A549 (cell line): ENCODE measurements around the gene FBXO30. TPM values are rescaled to one million over a fixed set of nuclear protein-coding genes. Genes with fewer than 3 reads are reported as not detected.

ENCODE experiments used
- ATAC-seq, 2 experiments: fragments of 200-7000 bp in 1 of 2; fragments of >200 bp in 1 of 2; cut with Nextera tagmentation in 1 of 2; cut with Tn5 transposase in 1 of 2; 3 replicates each; pipeline versions ENCODE4 v1.8.0 to v1.9.1; 2018 to 2020; ENCODE audit warnings: mild to moderate bottlenecking in 1 of 2, moderate library complexity in 1 of 2
- CTCF ChIA-PET: fragments of 300-600 bp; sonication (Branson Sonifier 250); formaldehyde crosslinking; extraction: SDS; loops from one replicate; lab custom pipeline; 2021; ENCODE audit warnings: antibody characterized with exemption, inconsistent platforms; lab: Yijun Ruan, JAX
- POLR2A ChIA-PET: fragments of 350-600 bp; formaldehyde crosslinking; extraction: SDS; loops from one replicate; lab custom pipeline; 2021; ENCODE audit warnings: antibody characterized with exemption, inconsistent platforms; lab: Yijun Ruan, JAX
- DNase-seq, 2 experiments: peaks; one replicate each; pipeline versions ENCODE4 v3.0.0 to v3.0.0-alpha.2; 2011 to 2016; ENCODE audit warnings: low read depth in 1 of 2, low spot score in 1 of 2
- FAIRE-seq: peaks from 2 replicates; lab custom pipeline; 2011; peaks lifted over from hg19 to GRCh38; lab: Jason Lieb, UNC
- H3K27ac ChIP-seq, 2 experiments: fragments of >200 bp; sonication (Bioruptor Twin); formaldehyde crosslinking; 3 replicates each; pipeline ENCODE4 v1.5.1; 2016 to 2017
- H3K4me1 ChIP-seq: fragments of >200 bp; sonication (Bioruptor Twin); formaldehyde crosslinking; 3 replicates; pipeline ENCODE4 v1.6.1; 2016
- H3K4me2 ChIP-seq: fragments of >200 bp; sonication (Bioruptor Twin); formaldehyde crosslinking; 3 replicates; pipeline ENCODE4 v1.6.1; 2016
- H3K4me3 ChIP-seq: fragments of >200 bp; sonication (Bioruptor Twin); formaldehyde crosslinking; 3 replicates; pipeline ENCODE4 v1.5.1; 2016
- H3K9me3 ChIP-seq: fragments of >200 bp; sonication (Bioruptor Twin); formaldehyde crosslinking; 3 replicates; pipeline ENCODE4 v1.6.1; 2016
- BCL3 ChIP-seq: fragments of >200 bp; sonication (Bioruptor Twin); formaldehyde crosslinking; IDR thresholded peaks from 3 replicates; pipeline ENCODE4 v1.6.1; 2016
- BHLHE40 ChIP-seq: IDR thresholded peaks from 2 replicates; pipeline ENCODE4 v1.6.1; 2012; ENCODE audit warnings: low read depth, low read length, inconsistent platforms
- CBX2 ChIP-seq: fragments of 200-600 bp; sonication (generic); IDR thresholded peaks from 2 replicates; pipeline ENCODE4 v1.6.1; 2016; ENCODE audit warnings: low read depth, mild to moderate bottlenecking, borderline replicate concordance
- CBX8 ChIP-seq: fragments of 200-600 bp; sonication (generic); IDR thresholded peaks from 2 replicates; pipeline ENCODE4 v1.6.1; 2016
- CTCF ChIP-seq: fragments of >200 bp; sonication (Bioruptor Twin); formaldehyde crosslinking; IDR thresholded peaks from 3 replicates; pipeline ENCODE4 v1.5.1; 2016
- E2F6 ChIP-seq: IDR thresholded peaks from 2 replicates; pipeline ENCODE4 v1.6.1; 2012; ENCODE audit warnings: low read depth, borderline replicate concordance
- EHMT2 ChIP-seq: fragments of 200-600 bp; sonication (generic); IDR thresholded peaks from 2 replicates; pipeline ENCODE4 v1.6.1; 2016; ENCODE audit warnings: antibody characterized with exemption, low read depth, mild to moderate bottlenecking, moderate library complexity
- EP300 ChIP-seq, 2 experiments: fragments of >200 bp; sonication (Bioruptor Twin); formaldehyde crosslinking; IDR thresholded peaks; 2 replicates in 1 of 2; 3 replicates in 1 of 2; pipeline ENCODE4 v1.6.1; 2016 to 2017
- ESRRA ChIP-seq: fragments of 150-350 bp; IDR thresholded peaks from 2 replicates; pipeline ENCODE4 v1.6.1; 2014; ENCODE audit warnings: mild to moderate bottlenecking, low read length, borderline replicate concordance
- FOXS1 ChIP-seq: fragments of 250-450 bp; sonication (Bioruptor Pico); IDR thresholded peaks from 2 replicates; pipeline ENCODE4 v1.5.0; 2020; ENCODE audit warnings: mild to moderate bottlenecking, moderate library complexity
- HDAC2 ChIP-seq: fragments of 200-600 bp; sonication (generic); IDR thresholded peaks from 2 replicates; pipeline ENCODE4 v1.6.1; 2016
- HOXA7 ChIP-seq: fragments of 250-450 bp; sonication (Bioruptor Pico); IDR thresholded peaks from 2 replicates; pipeline ENCODE4 v1.5.0; 2020; ENCODE audit warnings: mild to moderate bottlenecking, moderate library complexity
- HOXB5 ChIP-seq: fragments of 250-450 bp; sonication (Bioruptor Pico); IDR thresholded peaks from 2 replicates; pipeline ENCODE4 v1.5.0; 2020; ENCODE audit warnings: mild to moderate bottlenecking, moderate library complexity
- JUN ChIP-seq, 2 experiments: fragments of >200 bp; sonication (Bioruptor Twin); formaldehyde crosslinking; IDR thresholded peaks; 2 replicates in 1 of 2; 3 replicates in 1 of 2; pipeline ENCODE4 v1.6.1; 2016 to 2017
- JUNB ChIP-seq: fragments of >200 bp; sonication (Bioruptor Twin); formaldehyde crosslinking; IDR thresholded peaks from 2 replicates; pipeline ENCODE4 v1.6.1; 2016
- MAFK ChIP-seq: fragments of 450-650 bp; IDR thresholded peaks from 2 replicates; pipeline ENCODE4 v1.6.1; 2014; ENCODE audit not compliant: partially characterized antibody
- MYC ChIP-seq: IDR thresholded peaks from 2 replicates; pipeline ENCODE4 v1.6.1; 2012; ENCODE audit warnings: mild to moderate bottlenecking, inconsistent platforms, low read length, improper control_type of control experiment, borderline replicate concordance
- NPAS2 ChIP-seq: fragments of 250-450 bp; sonication (Bioruptor Pico); IDR thresholded peaks from 2 replicates; pipeline ENCODE4 v1.8.0; 2022; ENCODE audit warnings: mild to moderate bottlenecking, moderate library complexity, borderline replicate concordance
- NR3C1 ChIP-seq: fragments of >200 bp; sonication (Bioruptor Twin); formaldehyde crosslinking; IDR thresholded peaks from 3 replicates; pipeline ENCODE4 v1.6.1; 2017
- POLR2A ChIP-seq: IDR thresholded peaks from 2 replicates; pipeline ENCODE4 v1.6.1; 2012; ENCODE audit warnings: mild to moderate bottlenecking, low read length
- RAD21 ChIP-seq, 2 experiments: fragments of >200 bp in 1 of 2; sonication (Bioruptor Twin) in 1 of 2; formaldehyde crosslinking in 1 of 2; IDR thresholded peaks in 1 of 2; conservative IDR thresholded peaks in 1 of 2; 2 replicates in 1 of 2; 3 replicates in 1 of 2; pipeline ENCODE4 v1.6.1; 2012 to 2018; ENCODE audit warnings: inconsistent platforms in 1 of 2
- ZC3H11A ChIP-seq: fragments of 450-650 bp; IDR thresholded peaks from 2 replicates; pipeline ENCODE4 v1.6.1; 2014; ENCODE audit warnings: antibody characterized with exemption, mild to moderate bottlenecking
- WGBS: methylation state at CpG from one replicate; pipeline ENCODE4 v1.1.6; 2017; ENCODE audit errors: missing lambda C conversion rate; 5-methylcytosine and 5-hydroxymethylcytosine counted together
- polyA plus RNA-seq, 4 experiments: library from polyadenylated mRNA; depleted of rRNA in 3 of 4; stranded (reverse); fragments of >200 nt; fragmentation: RNase III in 1 of 4; extraction: RNeasy Plus Mini Kit Qiagen cat#74134 plus additional on column Dnase treatment in 1 of 4; gene quantifications; 2 replicates in 3 of 4; 3 replicates in 1 of 4; pipeline ENCODE4 v1.2.3, GENCODE V29; 2011 to 2017
- TF ChIP-seq, protein P1 (sequence below): fragments of >200 bp; sonication (Bioruptor Twin); formaldehyde crosslinking; IDR thresholded peaks from 2 replicates; pipeline ENCODE4 v1.6.1; 2016
- TF ChIP-seq, protein P2 (sequence below): fragments of 200-600 bp; sonication (generic); IDR thresholded peaks from 2 replicates; pipeline ENCODE4 v1.6.1; 2016; ENCODE audit warnings: antibody characterized with exemption, mild to moderate bottlenecking, moderate library complexity
- TF ChIP-seq, protein P3 (sequence below): fragments of 250-450 bp; sonication (Bioruptor Pico); IDR thresholded peaks from 2 replicates; pipeline ENCODE4 v1.5.0; 2021; ENCODE audit warnings: mild to moderate bottlenecking, moderate library complexity, borderline replicate concordance

Gene FBXO30
- polyA plus RNA-seq, 2 of the 4 experiments (the other 2 are of a cell fraction): 8.3 to 10.4 TPM

DNA sequence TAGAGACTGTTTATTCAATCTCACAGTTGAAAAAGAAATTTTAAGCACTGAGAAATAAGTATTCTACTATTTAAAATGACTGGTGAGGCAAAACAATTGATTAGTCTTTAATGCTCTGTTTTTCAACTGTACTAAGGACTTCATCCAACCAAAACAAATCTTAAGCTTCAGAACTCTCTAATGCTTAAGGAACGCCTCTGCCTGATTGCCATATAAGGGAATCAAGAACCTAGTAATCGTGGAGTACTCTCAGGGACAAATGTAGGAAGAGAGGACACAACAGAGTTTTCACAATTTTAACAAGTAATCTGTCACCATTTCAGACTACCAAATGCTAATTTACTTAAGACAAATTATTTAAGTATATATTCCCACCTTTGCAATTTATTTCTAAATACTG, 16.1 kb downstream of the FBXO30 start:
- no peaks in the 10 kb centered on the region for H3K9me3 ChIP-seq
- H3K4me3 ChIP-seq: no peak overlapping the region
- H3K27ac ChIP-seq: no peak overlapping the region
- ChIA-PET POLR2A (no interaction called here), CTCF (no interaction called here)
- TF ChIP-seq BHLHE40: no peak
- no peak for TF ChIP-seq ESRRA
- TF ChIP-seq CBX8: no peak
- no peak for TF ChIP-seq CBX2
- no peak for TF ChIP-seq FOXS1
- no peak for TF ChIP-seq HOXB5 (CRISPR knock-in tag)
- no peak for TF ChIP-seq RAD21 (conservative IDR thresholded peaks at IDR 0.05 in 1 of 2, IDR thresholded peaks at IDR 0.05 in 1 of 2)
- no peak for TF ChIP-seq POLR2A
- TF ChIP-seq JUN (IDR thresholded peaks at IDR 0.05): no peak
- no peak for TF ChIP-seq NPAS2 (CRISPR knock-in tag)
- no peak for TF ChIP-seq BCL3
- no peak for TF ChIP-seq NR3C1
- no peak for TF ChIP-seq MAFK
- no peak for TF ChIP-seq CTCF
- TF ChIP-seq ZC3H11A: no peak
- no peak for TF ChIP-seq JUNB
- TF ChIP-seq EHMT2: no peak
- H3K4me2 ChIP-seq: no peak overlapping the region
- H3K4me1 ChIP-seq: no peaks in the 10 kb centered on the region
- no peak for FAIRE-seq
- WGBS: 90% methylated on average over 2 of the region's 2 CpGs
- no peak for DNase-seq
- no peak for ATAC-seq

GRCh38 chr6:145789443-145789842, 25.2 kb downstream of the FBXO30 start:
- no peak for FAIRE-seq
- H3K4me1 ChIP-seq: no peaks in the 10 kb centered on the region
- H3K4me2 ChIP-seq: no peak overlapping the region
- TF ChIP-seq, protein P1, sequence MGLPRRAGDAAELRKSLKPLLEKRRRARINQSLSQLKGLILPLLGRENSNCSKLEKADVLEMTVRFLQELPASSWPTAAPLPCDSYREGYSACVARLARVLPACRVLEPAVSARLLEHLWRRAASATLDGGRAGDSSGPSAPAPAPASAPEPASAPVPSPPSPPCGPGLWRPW: no peak
- TF ChIP-seq, all 56 proteins: peak for 0
- ChIA-PET CTCF (interaction anchor here (1.2 kb wide), 1 partner anchor 13 kb away, joined by 3 read pairs; no protein-coding TSS in a partner anchor), POLR2A (no interaction called here)
- Histone ChIP-seq H3K4me3 (no peak overlapping the region), H3K9me3 (peaks cover 5% of the 10 kb centered on the region; the same call in 2 of the 3 replicates), H3K27ac (no peak overlapping the region)
- no peak for DNase-seq
- ATAC-seq: no peak
- 92% methylated on average over 3 of the region's 3 CpGs for WGBS

DNA sequence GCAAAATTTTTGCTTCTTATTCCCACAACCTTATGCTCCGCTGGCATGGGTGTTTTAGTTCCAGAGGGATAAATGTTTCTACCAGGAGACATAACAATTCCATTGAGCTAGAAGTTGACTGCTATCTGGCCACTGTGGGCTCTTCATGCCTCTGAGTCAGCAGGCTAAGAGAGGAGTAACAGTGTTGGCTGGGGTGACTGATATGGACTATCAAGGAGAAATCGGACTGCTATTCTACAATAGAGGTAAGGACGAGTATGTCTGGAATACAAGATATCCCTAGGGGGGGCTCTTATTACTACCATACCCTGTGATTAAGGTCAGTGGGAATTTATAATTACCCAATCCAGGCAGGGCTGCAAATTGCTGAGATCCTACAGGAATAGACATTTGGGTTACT, 26.9 kb downstream of the FBXO30 start:
- Histone ChIP-seq H3K9me3 (peaks cover 5% of the 10 kb centered on the region; the same call in 2 of the 3 replicates), H3K4me1 (no peaks in the 10 kb centered on the region), H3K4me3 (no peak overlapping the region), H3K4me2 (no peak overlapping the region), H3K27ac (no peak overlapping the region)
- ATAC-seq (no peak), FAIRE-seq (no peak), DNase-seq (no peak)
- ChIA-PET CTCF (no interaction called here), POLR2A (no interaction called here)
- 90% methylated on average over 3 of the region's 3 CpGs for WGBS
- no peak for TF ChIP-seq FOXS1
- TF ChIP-seq MAFK: no peak
- no peak for TF ChIP-seq HOXA7
- TF ChIP-seq HDAC2: no peak
- TF ChIP-seq BHLHE40: no peak
- no peak for TF ChIP-seq MYC
- TF ChIP-seq, protein P2, sequence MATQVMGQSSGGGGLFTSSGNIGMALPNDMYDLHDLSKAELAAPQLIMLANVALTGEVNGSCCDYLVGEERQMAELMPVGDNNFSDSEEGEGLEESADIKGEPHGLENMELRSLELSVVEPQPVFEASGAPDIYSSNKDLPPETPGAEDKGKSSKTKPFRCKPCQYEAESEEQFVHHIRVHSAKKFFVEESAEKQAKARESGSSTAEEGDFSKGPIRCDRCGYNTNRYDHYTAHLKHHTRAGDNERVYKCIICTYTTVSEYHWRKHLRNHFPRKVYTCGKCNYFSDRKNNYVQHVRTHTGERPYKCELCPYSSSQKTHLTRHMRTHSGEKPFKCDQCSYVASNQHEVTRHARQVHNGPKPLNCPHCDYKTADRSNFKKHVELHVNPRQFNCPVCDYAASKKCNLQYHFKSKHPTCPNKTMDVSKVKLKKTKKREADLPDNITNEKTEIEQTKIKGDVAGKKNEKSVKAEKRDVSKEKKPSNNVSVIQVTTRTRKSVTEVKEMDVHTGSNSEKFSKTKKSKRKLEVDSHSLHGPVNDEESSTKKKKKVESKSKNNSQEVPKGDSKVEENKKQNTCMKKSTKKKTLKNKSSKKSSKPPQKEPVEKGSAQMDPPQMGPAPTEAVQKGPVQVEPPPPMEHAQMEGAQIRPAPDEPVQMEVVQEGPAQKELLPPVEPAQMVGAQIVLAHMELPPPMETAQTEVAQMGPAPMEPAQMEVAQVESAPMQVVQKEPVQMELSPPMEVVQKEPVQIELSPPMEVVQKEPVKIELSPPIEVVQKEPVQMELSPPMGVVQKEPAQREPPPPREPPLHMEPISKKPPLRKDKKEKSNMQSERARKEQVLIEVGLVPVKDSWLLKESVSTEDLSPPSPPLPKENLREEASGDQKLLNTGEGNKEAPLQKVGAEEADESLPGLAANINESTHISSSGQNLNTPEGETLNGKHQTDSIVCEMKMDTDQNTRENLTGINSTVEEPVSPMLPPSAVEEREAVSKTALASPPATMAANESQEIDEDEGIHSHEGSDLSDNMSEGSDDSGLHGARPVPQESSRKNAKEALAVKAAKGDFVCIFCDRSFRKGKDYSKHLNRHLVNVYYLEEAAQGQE: no peak
- TF ChIP-seq, protein P3, sequence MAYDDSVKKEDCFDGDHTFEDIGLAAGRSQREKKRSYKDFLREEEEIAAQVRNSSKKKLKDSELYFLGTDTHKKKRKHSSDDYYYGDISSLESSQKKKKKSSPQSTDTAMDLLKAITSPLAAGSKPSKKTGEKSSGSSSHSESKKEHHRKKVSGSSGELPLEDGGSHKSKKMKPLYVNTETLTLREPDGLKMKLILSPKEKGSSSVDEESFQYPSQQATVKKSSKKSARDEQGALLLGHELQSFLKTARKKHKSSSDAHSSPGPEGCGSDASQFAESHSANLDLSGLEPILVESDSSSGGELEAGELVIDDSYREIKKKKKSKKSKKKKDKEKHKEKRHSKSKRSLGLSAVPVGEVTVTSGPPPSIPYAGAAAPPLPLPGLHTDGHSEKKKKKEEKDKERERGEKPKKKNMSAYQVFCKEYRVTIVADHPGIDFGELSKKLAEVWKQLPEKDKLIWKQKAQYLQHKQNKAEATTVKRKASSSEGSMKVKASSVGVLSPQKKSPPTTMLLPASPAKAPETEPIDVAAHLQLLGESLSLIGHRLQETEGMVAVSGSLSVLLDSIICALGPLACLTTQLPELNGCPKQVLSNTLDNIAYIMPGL (CRISPR knock-in tag): no peak
- TF ChIP-seq E2F6: no peak
- no peak for TF ChIP-seq JUN (IDR thresholded peaks at IDR 0.05)
- TF ChIP-seq EP300 (IDR thresholded peaks at IDR 0.05): no peak
